Right atrium auricular region (tissue), 2 donors: ENCODE data around the gene OR8S1. TPM values are rescaled to one million over a fixed set of nuclear protein-coding genes. Genes with fewer than 3 reads are reported as not detected.
"Not testable (repeated sequence)": the region's sequence is repeated elsewhere in the genome, so short reads cannot be mapped to it uniquely, and the experiment has no call there.

Experiments used
- DNase-seq: peaks from one replicate; pipeline ENCODE4 v3.0.0-alpha.2; 2019; ENCODE audit warnings: low spot score
- H3K27ac ChIP-seq, 2 donors: fragments of 200-600 bp; sonication (generic); 1 replicate in 1 of 2; 2 replicates in 1 of 2; pipeline ENCODE4 v1.5.1; 2016 to 2019
- H3K27me3 ChIP-seq, 2 donors: fragments of 200-600 bp; sonication (generic); one replicate each; pipeline versions ENCODE4 v1.5.1 to v1.6.0; 2017 to 2019
- H3K36me3 ChIP-seq: fragments of 200-600 bp; sonication (generic); one replicate; pipeline ENCODE4 v1.5.1; 2016
- H3K4me1 ChIP-seq, 2 donors: fragments of 200-600 bp; sonication (generic); one replicate each; pipeline versions ENCODE4 v1.5.1 to v1.6.0; 2017 to 2019
- H3K4me3 ChIP-seq, 2 donors: fragments of 200-600 bp; sonication (generic); 1 replicate in 1 of 2; 2 replicates in 1 of 2; pipeline ENCODE4 v1.5.1; 2017 to 2019; ENCODE audit warnings: mild to moderate bottlenecking in 1 of 2, moderate library complexity in 1 of 2
- H3K9me3 ChIP-seq, 2 donors: fragments of 200-600 bp; sonication (generic); one replicate each; pipeline ENCODE4 v1.5.1; 2019
- total RNA-seq, 2 donors: library from RNA; depleted of rRNA; stranded (reverse); fragments of >200 nt; gene quantifications; one replicate each; pipeline ENCODE4 v1.1.0, GENCODE V29; 2016
- TF ChIP-seq, protein P1 (sequence below), 2 donors: fragments of 200-600 bp; sonication (generic); IDR thresholded peaks; one replicate each; pipeline ENCODE4 v1.5.1; 2019; ENCODE audit warnings: antibody characterized with exemption in 2 of 2

OR8S1 gene
- total RNA-seq, 2 donors from 2014 or later = not detected

DNA sequence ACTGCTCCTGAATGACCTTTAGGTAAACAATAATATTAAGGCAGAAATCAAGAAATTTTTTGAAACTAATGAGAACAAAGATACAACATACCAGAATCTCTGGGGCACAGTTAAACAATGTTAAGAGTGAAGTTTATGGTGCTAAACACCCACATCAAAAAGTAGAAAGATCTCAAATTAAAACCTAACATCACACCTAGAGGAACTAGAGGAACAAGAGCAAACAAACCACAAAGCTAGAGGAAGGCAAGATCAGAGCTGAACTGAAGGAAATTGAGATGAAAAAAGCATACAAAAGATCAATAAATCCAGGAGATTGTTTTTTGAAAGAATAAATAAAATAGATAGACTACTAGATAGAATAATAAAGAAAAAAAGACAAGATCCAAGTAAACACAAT is 7.2 kb downstream of the OR8S1 start:
- no peak for DNase-seq
- no peak overlapping the region for H3K4me3 ChIP-seq
- no peaks in the 10 kb centered on the region for H3K4me1 ChIP-seq
- no peak overlapping the region for H3K27ac ChIP-seq
- no peaks in the 10 kb centered on the region for H3K27me3 ChIP-seq
- TF ChIP-seq, protein P1, sequence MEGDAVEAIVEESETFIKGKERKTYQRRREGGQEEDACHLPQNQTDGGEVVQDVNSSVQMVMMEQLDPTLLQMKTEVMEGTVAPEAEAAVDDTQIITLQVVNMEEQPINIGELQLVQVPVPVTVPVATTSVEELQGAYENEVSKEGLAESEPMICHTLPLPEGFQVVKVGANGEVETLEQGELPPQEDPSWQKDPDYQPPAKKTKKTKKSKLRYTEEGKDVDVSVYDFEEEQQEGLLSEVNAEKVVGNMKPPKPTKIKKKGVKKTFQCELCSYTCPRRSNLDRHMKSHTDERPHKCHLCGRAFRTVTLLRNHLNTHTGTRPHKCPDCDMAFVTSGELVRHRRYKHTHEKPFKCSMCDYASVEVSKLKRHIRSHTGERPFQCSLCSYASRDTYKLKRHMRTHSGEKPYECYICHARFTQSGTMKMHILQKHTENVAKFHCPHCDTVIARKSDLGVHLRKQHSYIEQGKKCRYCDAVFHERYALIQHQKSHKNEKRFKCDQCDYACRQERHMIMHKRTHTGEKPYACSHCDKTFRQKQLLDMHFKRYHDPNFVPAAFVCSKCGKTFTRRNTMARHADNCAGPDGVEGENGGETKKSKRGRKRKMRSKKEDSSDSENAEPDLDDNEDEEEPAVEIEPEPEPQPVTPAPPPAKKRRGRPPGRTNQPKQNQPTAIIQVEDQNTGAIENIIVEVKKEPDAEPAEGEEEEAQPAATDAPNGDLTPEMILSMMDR (IDR thresholded peaks at IDR 0.05) = no peak
- H3K36me3 ChIP-seq = no peaks in the 10 kb centered on the region
- peaks cover 0 to 7% of the 10 kb centered on the region in 2 donors for H3K9me3 ChIP-seq

DNA sequence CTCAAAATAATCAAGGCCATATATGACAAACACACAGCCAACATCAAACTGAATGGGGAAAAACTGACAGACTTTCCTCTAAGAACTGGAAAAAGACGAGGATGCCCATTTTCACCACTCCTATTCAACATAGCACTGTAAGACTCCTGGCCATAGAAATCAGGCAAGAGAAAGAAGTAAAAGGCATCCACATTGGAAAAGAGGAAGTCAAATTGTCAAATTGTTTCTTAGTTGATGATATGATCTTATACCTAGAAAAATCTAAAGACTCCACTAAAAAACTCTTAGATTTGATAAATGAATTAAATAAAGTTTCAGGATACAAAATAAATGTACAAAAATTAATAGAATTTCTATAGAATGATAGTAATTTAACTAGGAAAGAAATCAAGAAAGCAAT is 11.2 kb downstream of the OR8S1 start:
- no peaks in the 10 kb centered on the region for H3K27me3 ChIP-seq
- no peak overlapping the region for H3K27ac ChIP-seq
- H3K4me1 ChIP-seq = no peaks in the 10 kb centered on the region
- H3K9me3 ChIP-seq = peaks cover 0 to 7% of the 10 kb centered on the region in 2 donors
- TF ChIP-seq, protein P1 (IDR thresholded peaks at IDR 0.05) = no peak
- H3K4me3 ChIP-seq = no peak overlapping the region
- H3K36me3 ChIP-seq = no peaks in the 10 kb centered on the region
- DNase-seq = no peak

DNA sequence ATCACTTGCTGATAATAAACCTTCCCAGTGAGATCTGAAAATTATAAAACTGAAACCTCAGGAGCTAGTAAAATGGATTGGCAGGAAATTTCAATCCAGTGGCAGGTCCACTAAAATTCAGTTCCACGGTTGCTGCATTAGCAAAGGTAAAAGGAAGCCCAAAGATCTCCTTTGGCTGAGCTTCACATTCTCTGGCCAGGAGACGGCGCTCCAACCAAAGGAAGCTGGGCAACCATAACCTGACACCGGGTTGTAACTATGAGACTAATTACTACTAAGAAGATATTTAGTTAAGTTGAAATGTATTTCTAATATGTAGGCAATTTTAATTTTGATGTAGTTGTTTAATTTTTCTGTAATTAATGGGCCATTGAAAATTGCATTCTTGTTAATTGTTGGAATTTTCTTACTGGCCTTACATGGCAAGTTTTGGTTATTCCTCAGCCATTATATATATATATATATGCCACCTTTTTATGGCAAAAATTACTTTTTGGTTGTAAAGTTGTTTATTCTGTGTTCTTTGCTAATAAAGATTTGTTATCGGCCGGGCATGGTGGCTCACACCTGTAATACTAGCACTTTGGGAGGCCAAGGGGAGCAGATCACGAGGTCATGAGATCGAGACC is 17.0 kb downstream of the OR8S1 start:
- no peak overlapping the region for H3K4me3 ChIP-seq
- no peaks in the 10 kb centered on the region for H3K36me3 ChIP-seq
- H3K4me1 ChIP-seq = no peaks in the 10 kb centered on the region
- no peak for DNase-seq
- H3K9me3 ChIP-seq = no peaks in the 10 kb centered on the region
- TF ChIP-seq, protein P1 (IDR thresholded peaks at IDR 0.05) = peak in 1 of 2 donors; percentile 53
- H3K27me3 ChIP-seq = no peaks in the 10 kb centered on the region
- H3K27ac ChIP-seq = no peak overlapping the region

DNA sequence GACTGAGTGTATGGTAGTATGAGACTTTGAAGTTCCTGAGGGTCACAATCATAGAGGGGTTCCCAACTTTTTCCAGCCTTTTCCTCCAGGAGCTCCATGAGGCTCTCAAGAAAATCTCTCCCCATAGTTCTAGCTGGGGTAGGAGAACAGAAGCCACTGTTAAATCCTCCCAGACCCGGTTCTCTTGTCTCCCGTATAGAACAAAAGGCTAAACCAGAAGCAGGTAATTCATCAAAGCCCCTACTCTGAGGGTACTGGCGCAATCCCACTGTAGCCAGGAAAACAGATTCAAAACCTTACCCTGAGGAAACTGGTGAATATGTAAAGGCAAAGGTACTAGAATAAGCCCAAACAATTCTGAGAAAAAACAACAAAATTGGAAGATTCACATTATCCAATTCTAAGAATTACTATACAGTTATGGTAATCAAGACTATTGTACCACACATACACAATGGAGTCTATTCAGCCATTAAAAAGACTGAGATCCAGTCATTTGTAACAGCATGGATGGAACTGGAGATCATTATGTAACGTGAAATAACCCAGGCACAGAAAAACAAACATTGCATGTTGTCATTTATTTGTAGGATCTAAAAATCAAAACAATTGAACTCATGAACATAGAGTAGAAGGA is 20.5 kb downstream of the OR8S1 start:
- Histone ChIP-seq H3K9me3 (peaks cover 0 to 3% of the 10 kb centered on the region in 2 donors), H3K36me3 (no peaks in the 10 kb centered on the region), H3K4me3 (no peak overlapping the region), H3K4me1 (no peaks in the 10 kb centered on the region), H3K27me3 (no peaks in the 10 kb centered on the region), H3K27ac (no peak overlapping the region)
- TF ChIP-seq, protein P1 (IDR thresholded peaks at IDR 0.05) = no peak
- DNase-seq = no peak

DNA sequence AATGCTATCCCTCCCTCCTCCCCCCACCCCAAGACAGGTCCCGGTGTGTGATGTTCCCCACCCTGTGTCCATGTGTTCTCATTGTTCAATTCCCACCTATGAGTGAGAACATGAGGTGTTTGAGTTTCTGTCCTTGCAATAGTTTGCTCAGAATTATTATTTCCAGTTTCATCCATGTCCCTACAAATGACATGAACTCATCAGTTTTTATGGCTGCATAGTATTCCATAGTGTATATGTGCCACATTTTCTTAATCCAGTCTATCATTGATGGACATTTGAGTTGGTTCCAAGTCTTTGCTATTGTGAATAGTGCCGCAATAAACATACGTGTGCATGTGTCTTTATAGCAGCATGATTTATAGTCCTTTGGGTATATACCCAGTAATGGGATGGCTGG is 21.6 kb downstream of the OR8S1 start:
- not testable (repeated sequence) for H3K4me3 ChIP-seq, H3K4me1 ChIP-seq, H3K27ac ChIP-seq, H3K36me3 ChIP-seq, H3K9me3 ChIP-seq, DNase-seq, H3K27me3 ChIP-seq

DNA sequence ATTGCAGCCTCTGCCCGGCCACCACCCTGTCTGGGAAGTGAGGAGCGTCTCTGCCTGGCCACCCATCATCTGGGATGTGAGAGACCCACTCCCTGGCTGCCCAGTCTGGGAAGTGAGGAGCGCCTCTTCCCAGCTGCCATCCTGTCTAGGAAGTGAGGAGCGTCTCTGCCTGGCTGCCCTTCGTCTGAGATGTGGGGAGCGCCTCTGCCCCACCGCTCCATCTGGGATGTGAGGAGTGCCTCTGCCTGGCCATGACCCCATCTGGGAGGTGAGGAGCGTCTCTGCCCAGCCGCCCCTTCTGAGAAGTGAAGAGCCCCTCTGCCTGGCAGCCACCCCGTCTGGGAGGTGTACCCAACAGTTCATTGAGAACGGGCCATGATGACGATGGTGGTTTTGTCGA is 26.2 kb downstream of the OR8S1 start:
- H3K4me1 ChIP-seq, H3K9me3 ChIP-seq, DNase-seq, H3K27ac ChIP-seq, H3K27me3 ChIP-seq, H3K4me3 ChIP-seq, H3K36me3 ChIP-seq: not testable (repeated sequence)

DNA sequence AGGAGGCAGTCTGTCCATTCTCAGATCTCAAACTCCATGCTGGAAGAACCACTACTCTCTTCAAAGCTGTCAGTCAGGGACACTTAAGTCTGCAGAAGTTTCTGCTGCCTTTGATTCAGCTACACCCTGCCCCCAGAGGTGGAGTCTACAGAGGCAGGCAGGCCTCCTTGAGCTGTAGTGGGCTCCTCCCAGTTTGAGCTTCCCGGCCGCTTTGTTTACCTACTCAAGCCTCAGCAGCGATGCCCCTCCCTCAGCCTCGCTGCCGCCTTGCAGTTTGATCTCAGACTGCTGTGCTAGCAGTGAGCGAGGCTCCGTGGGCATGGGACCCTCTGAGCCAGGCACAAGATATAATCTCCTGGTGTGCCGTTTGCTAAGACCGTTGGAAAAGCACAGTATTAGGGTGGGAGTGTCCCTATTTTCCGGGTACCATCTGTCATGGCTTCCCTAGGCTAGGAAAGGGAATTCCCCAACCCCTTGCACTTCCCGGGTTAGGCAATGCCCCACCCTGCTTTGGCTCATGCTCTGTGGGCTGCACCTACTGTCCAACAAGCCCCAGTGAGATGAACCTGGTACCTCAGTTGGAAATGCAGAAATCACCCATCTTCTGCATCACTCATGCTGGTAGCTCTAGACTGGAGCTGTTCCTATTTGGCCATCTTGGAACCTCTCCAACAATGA is 28.4 kb downstream of the OR8S1 start:
- H3K27me3 ChIP-seq, DNase-seq, H3K27ac ChIP-seq, H3K9me3 ChIP-seq, H3K4me1 ChIP-seq, H3K36me3 ChIP-seq, H3K4me3 ChIP-seq: not testable (repeated sequence)
